VCaP (cell line): ENCODE data around the gene CNTLN.
"Not testable (repeated sequence)": the region's sequence is repeated elsewhere in the genome, so short reads cannot be mapped to it uniquely, and the experiment has no call there.

ENCODE experiments used
- H3K27ac ChIP-seq: fragments of 450-650 bp; 2 replicates; pipeline ENCODE4 v1.5.1; 2017
- TF ChIP-seq, protein P1 (sequence below): fragments of 450-650 bp; conservative IDR thresholded peaks from 2 replicates; pipeline ENCODE4 v1.5.1; 2017; ENCODE audit warnings: mild to moderate bottlenecking, moderate library complexity

CNTLN gene

DNA sequence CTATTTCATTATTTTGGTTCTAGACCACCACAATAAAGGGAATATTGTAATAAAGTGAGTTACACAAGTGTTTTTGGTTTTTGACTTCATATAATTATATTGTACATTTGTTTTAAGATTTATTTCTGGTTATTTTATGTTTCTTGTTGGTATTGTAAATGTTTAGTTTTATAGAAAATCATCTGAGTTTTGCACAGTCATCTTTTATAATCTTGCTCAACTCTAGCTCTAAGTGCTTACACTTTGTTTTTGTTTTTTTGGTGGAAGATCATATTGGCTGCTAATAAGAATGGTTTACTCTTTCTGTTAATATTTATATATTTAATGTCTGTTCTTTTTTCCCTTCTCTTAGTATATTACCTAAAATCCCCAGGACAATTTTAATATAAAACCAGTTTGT, 135.0 kb downstream of the CNTLN start:
- H3K27ac ChIP-seq: no peak overlapping the region
- TF ChIP-seq, protein P1, sequence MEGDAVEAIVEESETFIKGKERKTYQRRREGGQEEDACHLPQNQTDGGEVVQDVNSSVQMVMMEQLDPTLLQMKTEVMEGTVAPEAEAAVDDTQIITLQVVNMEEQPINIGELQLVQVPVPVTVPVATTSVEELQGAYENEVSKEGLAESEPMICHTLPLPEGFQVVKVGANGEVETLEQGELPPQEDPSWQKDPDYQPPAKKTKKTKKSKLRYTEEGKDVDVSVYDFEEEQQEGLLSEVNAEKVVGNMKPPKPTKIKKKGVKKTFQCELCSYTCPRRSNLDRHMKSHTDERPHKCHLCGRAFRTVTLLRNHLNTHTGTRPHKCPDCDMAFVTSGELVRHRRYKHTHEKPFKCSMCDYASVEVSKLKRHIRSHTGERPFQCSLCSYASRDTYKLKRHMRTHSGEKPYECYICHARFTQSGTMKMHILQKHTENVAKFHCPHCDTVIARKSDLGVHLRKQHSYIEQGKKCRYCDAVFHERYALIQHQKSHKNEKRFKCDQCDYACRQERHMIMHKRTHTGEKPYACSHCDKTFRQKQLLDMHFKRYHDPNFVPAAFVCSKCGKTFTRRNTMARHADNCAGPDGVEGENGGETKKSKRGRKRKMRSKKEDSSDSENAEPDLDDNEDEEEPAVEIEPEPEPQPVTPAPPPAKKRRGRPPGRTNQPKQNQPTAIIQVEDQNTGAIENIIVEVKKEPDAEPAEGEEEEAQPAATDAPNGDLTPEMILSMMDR: no peak

DNA sequence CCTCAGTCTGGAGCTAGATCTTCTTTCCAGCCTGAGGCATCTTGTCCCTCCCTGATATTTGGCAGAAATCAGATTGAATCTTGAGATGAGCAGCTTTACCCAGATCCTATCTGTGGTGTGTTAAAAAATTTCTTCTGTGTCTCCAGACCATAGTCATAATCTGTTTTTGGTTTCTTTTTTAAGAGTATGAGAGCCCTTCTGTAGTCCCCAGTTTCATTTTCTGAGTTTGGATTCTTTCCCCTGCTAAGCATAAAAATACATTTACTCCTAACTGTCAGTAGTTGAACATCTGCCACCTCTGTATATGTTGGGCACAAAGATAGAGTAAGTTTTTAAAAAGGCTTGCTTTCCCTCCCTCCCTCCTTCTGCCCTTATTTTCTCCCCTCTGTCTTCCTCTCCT, 137.7 kb downstream of the CNTLN start:
- TF ChIP-seq, protein P1: no peak
- H3K27ac ChIP-seq: no peak overlapping the region

DNA sequence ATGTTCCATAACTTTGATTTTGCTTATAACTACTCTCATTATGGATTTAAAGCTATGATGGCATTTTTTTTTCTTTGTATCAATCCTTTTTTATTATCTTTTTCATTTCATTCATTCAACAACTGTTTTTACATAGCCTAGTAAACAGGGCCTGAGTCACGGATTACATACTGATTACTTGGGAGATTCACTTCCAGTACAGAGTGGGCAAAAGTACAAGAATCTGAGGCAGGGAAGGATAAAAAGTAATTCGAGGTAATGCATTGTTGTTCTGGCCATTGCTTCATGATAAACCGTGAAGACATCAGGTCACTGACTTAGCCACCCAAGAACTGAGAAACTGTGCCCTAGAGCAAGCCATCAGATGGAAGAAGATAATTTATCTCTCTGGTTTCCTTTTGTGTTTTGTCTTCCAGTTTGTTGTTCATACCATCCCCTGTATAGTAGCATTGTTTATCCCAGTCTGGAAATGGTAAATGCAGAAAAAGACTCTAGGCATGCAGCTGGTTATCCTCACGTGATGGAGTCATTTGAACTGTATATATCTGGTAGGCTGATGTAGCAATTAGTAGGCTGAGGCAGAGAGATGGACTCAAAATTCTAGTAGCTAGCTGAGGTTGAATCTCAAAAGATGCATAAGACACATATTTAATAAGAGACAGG, 145.6 kb downstream of the CNTLN start:
- TF ChIP-seq, protein P1: no peak
- H3K27ac ChIP-seq: no peak overlapping the region

DNA sequence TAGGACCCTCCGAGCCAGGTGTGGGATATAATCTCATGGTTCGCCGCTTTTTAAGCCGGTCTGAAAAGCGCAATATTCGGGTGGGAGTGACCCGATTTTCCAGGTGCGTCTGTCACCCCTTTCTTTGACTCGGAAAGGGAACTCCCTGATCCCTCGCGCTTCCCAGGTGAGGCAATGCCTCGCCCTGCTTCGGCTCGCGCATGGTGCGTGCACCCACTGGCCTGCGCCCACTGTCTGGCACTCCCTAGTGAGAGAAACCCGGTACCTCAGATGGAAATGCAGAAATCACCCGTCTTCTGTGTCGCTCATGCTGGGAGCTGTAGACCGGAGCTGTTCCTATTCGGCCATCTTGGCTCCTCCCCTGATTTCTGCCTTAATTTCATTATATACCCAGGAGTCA, 155.8 kb downstream of the CNTLN start:
- H3K27ac ChIP-seq: not testable (repeated sequence)

DNA sequence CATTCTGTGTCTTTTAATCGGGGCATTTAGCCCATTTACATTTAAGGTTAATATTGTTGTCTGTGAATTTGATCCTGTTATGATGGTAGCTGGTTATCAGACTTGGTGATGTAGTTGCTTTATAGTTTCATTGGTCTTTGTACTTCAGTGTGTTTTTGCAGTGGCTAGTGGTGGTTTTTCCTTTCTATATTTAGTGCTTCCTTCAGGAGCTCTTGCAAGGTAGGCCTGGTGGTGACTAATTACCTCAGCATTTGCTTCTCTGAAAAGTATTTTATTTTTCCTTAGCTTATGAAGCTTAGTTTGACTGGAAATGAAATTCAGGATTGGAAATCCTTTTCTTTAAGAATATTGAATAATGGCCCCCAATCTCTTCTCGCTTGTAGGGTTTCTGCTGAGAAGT, 156.9 kb downstream of the CNTLN start:
- no peak overlapping the region for H3K27ac ChIP-seq
- TF ChIP-seq, protein P1: no peak

DNA sequence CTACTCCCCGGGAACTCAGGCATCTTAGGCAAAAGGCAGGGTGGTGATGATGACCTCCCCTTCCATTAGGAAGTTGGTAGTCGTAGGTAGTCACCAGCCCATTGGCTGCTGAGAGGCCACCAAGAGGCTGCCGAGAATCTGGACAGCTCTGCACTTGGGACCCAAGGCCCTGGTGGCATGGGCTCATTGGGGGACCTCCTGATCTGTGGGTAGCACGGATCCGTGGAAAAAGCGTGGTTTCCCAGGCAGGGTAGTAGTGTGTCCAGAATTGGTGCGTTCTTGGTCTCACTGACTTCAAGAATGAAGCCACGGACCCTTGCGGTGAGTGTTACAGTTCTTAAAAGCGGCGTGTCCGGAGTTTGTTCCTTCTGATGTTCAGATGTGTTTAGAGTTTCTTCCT, 158.8 kb downstream of the CNTLN start:
- H3K27ac ChIP-seq: no peak overlapping the region
- TF ChIP-seq, protein P1: no peak

DNA sequence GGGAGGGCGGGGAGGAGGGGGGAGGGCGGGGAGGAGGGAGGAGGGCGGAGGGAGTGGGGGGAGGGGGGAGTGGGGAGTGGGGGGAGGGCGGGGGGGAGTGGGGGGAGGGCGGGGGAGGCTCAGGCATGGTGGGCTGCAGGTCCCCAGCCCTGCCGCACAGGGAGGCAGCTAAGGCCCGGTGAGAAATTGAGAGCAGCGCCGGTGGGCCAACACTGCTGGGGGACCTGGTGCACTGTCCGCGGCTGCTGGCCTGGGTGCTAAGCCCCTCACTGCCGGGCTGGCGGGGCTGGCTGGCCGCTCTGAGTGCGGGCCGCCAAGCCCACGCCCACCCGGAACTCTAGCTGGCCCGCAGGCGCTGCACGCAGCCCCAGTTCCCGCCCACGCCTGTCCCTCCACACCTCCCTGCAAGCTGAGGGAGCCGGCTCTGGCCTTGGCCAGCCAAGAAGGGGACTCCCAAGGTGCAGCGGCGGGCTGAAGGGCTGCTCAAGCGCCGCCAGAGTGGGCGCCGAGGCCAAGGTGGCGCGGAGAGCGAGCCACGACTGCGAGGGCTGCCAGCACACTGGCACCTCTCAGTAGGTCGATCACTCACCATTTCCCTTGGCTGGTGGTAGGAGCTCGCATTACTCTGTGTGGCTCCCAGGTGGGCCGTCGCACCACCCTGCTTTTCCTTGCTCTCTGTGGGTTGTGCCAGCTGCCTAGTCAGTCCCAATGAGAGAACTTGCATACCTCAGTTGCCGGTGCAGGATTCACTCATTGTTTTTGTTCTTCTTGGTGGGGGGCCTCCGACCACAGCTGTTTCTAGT, 160.2 kb downstream of the CNTLN start:
- H3K27ac ChIP-seq: no peak overlapping the region
- TF ChIP-seq, protein P1: no peak

DNA sequence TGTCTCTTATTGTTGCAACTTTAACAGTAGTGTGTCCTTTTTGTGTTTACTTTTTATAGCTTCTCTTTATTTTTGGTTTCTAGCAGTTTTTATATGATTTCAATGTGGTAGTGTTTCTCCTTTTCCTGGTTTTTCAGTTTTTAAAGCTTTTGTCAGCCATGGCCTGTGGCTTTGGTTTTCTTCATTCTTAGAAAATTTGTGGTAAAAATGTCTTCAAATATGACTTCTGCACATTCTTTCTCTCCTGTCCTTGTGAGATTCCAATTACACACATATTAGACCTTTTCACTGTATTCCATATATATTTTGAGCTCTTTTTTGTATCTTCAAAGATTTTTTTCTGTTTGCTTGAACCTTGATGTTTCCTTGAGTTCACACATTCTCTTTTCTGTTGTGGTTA, 180.5 kb downstream of the CNTLN start:
- TF ChIP-seq, protein P1: no peak
- no peak overlapping the region for H3K27ac ChIP-seq
